Breast epithelium (tissue), 3 donors: ENCODE data around the gene FXYD4.

Experiments
- CTCF ChIP-seq, 3 donors: fragments of 450-650 bp; IDR thresholded peaks; one replicate each; pipeline ENCODE4 v1.5.1; 2016 to 2017; ENCODE audit warnings: antibody characterized with exemption in 3 of 3, mild to moderate bottlenecking in 3 of 3, moderate library complexity in 3 of 3
- POLR2A ChIP-seq: fragments of 450-650 bp; IDR thresholded peaks from one replicate; pipeline ENCODE4 v1.6.1; 2016; ENCODE audit warnings: antibody characterized with exemption, mild to moderate bottlenecking, moderate library complexity
- POLR2AphosphoS5 ChIP-seq, 3 donors: sonication (generic); formaldehyde crosslinking; IDR thresholded peaks; one replicate each; pipeline ENCODE4 v1.6.1; 2017; ENCODE audit warnings: antibody characterized with exemption in 3 of 3

DNA sequence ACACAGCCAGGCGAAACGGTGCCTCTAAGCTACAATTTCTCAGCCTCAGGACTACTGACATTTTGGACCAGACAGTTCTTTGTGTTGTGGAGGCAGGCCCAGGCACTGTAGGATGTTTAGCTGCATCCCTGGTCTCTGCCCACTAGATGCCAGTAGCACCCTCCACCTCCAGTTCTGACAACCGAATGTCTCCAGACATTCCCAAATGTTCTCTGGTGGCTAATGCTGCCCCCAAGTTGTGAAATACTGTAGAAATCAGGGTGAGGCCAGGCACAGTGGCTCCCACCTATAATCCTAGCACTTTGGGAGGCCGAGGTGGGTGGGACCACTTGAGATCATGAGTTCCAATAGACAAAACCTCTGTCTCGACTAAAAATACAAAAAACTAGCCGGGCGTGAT is 19.3 kb downstream of the FXYD4 start:
- TF ChIP-seq POLR2AphosphoS5 (IDR thresholded peaks at IDR 0.05): no peak
- peak in 1 of 3 donors; percentile 21 for TF ChIP-seq CTCF (IDR thresholded peaks at IDR 0.05)
- no peak for TF ChIP-seq POLR2A
